ENCODE results near the gene MPP3.
"Not testable (repeated sequence)": the region's sequence is repeated elsewhere in the genome, so short reads cannot be mapped to it uniquely, and the experiment has no call there.

The MPP3 gene

DNA sequence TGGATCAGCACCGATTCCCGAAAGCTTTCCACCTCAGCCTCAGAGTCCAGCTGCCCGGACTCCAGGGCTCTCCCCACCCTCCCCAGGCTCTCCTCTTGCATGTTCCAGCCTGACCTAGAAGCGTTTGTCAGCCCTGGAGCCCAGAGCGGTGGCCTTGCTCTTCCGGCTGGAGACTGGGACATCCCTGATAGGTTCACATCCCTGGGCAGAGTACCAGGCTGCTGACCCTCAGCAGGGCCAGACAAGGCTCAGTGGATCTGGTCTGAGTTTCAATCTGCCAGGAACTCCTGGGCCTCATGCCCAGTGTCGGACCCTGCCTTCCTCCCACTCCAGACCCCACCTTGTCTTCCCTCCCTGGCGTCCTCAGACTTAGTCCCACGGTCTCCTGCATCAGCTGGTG lies 29.0 kb upstream of the MPP3 start:
- no peak for DNase-seq (ENCODE audit: low spot score)

DNA sequence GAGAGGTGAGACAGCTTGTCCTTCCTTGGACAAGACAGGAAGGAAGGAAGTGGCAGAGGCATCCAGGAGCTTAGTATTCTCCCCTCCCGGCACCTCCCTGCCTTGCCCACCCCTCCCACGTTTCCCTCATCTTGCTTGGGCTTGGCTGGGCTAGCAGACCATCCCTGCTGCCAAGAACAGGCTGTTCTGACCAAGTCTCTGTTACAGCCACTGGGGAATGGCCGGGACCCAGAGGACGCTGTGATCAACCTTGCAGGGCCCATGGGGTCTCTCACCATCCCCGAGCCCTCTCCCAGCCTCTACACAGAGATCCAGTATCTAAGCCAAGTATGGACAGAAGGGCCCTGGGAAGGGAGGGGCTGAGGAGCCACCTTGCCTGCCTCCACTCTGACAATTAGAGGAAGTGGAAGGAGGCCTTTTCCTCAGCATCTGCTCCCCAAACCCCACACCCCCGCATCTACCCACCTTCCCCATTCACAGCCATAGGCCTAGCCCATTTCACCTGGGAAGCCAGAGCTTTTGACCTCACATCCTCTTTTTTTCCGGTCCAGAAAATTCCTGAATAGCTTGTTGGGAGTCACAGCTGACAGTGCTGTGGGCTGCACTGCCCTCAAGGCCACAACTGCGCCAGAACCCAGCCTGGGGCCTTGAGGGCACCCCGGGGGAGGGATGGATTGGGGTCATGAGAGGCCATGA lies 28.1 kb upstream of the MPP3 start:
- DNase-seq (ENCODE audit: low spot score): no peak

DNA sequence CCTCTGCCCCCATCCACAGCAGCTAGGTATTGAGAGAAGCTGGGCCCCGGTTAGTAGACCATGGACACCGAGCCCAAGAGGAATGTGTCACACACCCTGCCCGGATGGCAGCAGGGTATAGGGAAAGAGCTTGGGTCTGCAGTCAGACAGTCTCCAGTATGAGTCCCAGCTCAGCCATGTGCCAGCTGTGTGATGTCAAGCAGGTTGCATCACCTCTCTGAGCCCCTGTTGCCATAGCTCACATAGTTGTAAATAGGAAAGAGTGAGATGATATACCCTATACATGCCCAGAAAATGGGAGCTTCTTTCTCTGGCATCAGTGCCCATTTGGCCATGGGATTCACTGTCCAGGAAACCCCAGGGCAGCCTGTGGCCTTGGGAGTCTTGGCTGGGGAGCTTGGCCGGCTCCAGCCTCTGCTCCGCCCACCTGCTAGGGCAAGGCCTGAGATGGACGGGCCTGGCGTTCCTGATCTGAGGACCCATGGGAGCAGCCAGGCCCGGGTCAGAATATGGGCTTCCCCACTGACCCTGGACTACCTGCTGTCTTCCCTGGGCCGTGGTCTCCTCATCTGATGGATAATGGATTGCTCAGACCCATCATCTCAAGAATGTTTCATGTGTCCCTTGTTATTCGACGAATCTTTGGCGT lies 27.3 kb upstream of the MPP3 start:
- DNase-seq (ENCODE audit: low spot score): no peak

DNA sequence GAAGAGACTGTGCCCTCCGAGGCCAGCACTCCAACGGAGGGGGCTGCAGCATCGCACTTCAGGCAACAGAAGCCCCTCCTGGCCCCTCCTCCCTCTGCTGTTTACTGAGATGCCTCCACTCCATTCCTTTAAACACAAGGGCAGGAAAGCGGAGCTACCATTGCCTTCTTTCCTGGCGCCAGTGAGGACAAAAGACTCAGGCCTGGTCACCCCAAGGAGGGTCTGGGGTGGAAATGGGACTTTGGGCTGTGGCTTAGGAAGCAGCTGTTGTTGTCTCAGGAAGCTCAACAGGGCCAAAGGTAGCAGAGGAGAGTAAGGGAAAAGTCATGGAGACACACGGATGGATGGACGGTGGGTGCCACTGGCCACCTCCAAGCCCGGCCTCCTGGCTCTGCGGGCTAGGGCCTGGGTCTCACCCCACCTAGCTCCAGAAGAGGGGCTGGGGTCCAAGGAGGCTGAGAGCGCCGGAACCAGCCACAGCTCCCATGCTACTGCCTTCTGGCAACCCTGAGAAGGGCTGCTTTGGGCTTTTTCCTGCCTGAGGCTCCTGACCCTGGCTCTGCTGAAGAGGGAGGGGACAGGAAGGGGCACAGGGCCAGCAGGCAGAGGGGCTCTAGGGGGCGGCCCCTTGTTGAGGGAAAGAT lies 25.1 kb upstream of the MPP3 start:
- DNase-seq (ENCODE audit: low spot score): no peak

DNA sequence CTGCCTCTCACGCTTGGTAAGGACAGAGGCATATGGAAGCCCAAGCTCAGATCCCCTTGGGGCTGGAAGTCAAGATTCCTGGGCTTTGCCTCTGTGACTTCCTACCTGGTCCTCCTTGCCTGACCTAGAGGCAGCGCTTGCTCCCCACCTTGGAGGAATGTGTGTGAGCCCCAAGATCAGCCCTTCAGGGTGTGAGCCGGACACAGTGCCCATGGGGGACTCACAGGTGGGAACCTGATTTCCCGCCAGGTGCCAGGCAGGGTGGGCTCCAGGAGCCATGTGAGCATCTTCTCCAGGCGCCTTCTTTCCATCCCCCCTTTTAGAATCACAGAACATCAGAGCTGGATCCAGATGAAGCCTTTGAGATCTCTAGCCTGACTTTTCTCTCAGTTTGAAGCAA lies 24.2 kb upstream of the MPP3 start:
- DNase-seq (ENCODE audit: low spot score): no peak

DNA sequence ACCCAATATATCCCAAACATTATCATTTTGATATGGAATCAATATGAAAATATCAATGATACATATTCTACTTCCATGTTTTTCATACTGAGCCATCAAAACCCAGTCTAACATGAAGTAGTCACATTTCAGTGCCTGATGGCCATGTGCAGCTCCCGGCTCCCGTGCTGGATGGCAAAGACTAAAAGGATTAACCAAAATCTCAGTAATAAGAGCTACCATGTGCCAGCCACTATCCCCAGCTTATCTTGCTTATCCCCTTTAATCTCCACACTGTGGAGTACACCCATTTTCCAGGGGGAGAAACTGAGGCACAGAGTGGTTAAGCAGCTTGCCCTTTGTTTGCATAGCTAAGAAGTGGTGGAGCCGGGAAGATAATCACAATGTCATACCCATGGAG lies 23.2 kb upstream of the MPP3 start:
- no peak for DNase-seq (ENCODE audit: low spot score)

DNA sequence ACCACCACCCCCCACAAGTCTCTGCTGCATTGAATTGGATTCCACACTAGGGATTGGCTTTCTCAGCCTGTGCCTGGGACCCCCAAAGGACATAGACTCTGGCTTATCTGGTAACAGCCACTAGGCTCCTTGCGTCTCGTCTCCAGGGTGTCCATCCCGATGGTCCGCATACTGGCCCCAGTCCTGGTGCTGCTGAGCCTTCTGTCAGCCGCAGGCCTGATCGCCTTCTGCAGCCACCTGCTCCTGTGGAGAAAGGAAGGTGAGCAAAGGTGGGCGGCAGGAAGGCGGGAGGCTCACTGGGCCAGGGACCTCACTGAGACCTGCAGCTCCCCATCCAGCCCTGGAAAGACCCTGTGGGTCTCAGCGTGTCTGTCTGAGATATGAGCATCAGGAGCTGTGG lies 22.1 kb upstream of the MPP3 start:
- DNase-seq (ENCODE audit: low spot score): no peak

DNA sequence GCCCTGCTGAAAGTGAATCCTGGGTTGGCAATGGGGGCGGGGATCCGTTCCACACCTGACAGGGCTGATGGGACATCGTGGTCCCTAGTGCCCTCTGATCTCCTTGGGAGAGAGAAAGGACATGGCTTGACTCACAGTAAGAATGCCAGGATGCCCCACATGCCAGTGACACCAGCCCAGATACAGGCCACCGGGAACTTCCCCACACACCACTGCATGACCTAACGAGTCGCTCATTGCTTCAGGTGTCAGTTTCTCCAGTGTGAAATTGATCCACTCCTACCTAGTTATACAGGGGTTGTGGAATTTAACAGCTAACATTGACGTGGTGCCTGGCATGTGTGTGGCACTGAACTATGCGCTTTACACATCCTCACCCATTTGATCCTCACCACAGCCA lies 21.6 kb upstream of the MPP3 start:
- DNase-seq (ENCODE audit: low spot score): no peak

DNA sequence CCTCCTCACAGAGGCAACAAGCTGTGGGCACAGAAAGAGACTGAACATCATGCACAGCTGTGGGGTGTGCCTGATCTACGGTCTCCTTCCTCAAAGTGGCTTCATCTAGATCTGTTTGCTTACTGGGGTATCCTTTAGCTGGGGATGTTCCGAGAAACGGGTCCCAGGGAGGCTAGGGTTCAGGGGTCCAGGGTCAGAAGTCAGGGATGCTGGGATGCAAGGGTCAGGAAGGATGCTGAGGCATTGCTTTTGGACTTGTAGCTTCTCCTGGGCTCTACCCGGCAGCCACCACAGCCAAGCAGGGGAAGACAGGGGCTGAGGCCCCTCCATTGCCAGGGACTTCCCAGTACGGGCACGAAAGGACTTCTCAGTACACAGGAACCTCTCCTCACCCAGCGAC lies 20.6 kb upstream of the MPP3 start:
- DNase-seq (ENCODE audit: low spot score): no peak

DNA sequence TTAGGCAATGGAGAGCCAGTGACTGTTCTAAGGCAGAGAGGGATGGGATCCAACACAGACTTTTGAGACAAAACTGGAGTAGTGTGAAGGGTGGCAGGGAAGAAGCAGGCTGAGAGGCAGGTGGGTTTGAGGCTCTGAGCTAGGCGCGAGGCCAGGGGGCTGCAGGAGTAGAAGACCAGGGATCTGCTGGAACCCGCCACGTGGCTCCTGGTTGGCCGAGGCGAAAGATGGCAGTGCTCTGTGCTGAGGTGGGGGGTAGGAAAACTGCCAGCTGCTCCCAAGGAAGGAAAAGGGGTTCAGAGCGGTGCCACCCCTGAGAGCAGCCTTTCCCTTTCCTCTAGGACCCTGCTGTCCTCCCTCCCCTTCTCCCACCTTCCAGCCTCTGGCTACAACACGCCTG lies 19.6 kb upstream of the MPP3 start:
- DNase-seq (ENCODE audit: low spot score): no peak

DNA sequence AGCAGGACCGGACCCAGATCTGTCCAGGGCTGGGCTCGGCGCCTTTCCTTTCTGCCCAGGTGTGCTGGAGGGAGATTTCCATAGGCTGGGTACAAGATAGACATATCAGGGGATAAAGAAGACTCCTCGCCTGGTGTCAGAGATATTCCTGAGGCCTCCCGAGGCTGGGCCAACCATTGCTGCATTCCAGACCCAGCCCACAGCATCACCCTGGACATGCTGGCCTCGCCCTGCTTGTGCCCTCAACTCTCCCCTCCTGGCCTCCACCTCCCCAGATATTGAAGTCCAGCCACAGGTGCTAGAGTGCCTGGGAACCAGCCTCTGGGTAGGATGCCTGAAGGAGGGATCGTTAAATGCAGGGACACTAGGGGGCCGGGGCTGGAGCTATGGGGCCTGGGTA lies 16.2 kb upstream of the MPP3 start:
- no peak for DNase-seq (ENCODE audit: low spot score)

DNA sequence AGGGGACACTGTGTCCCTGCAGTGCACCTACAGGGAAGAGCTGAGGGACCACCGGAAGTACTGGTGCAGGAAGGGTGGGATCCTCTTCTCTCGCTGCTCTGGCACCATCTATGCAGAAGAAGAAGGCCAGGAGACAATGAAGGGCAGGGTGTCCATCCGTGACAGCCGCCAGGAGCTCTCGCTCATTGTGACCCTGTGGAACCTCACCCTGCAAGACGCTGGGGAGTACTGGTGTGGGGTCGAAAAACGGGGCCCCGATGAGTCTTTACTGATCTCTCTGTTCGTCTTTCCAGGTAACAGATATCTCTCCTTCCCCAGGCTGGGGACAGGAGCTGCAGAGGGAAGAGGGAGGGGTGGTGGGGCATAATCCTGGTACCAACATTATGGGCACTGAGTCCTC lies 15.7 kb upstream of the MPP3 start:
- no peak for DNase-seq (ENCODE audit: low spot score)

DNA sequence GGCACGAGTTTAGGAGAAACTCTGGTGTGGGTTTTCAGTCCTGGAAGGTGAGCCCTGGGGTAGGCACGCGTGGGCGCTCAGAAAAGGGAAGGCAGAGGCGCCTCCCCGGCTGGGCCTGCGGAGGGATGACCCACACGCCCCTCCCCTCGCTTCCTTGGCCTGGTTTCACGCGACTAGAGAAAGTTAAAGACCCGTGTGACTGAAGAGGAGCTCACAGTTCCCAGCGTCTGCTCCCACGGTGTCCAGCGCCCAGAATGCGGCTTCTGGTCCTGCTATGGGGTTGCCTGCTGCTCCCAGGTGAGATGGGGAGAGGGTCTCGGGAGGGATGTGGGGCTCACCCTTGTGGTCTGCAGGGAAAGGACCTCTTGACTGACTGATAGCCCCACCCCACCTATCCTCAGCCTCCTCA lies 14.0 kb upstream of the MPP3 start, which contains the start of gene CD300LG:
Gene CD300LG (plus strand): TSS at position 214 of the 409 bp plus-strand sequence. CDS start 41 bp downstream, at position 255.
- DNase-seq (ENCODE audit: low spot score): no peak

DNA sequence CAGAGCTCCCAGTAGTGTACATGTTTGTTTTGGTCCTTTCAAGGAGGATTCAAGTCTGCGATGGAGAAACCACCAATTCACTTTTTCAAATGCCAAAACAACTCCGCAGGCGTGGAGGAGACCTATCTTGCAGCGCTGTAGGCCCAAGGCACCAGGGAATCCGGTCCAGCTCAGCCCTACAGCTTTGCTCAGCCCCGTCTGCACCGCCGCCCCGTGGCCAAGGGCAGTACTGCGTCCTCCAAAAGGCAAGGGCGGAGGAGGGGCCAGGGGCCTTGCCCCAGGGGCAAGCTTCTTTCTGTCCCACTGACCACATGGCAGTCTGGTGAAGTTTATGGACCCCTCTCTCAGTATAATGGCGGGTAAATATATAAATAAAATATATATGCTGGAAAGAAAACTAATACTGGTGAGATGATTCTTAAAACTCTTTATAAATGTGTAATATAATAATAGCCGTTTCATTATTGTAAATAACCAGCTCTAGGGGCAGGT lies 13.3 kb upstream of the MPP3 start:
- DNase-seq (ENCODE audit: low spot score): peak; percentile 54

DNA sequence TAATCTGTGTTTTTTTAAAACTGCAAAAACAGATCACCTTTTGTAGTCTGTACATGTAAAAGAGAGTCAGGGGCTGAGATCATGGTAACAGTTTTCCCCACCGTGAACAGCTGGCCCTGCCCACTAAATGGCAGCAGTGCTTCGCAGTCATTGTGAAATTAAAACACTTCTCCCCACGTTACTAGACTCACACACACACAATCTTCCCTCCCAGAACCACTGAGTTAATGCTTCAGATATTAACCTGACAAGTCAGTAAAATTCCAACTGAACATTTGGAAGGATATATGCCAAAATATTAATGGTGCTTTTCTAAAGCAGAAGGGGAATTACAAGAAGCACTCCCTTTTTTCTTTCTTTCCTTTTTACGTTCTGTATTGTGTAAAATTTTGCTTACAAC lies 12.8 kb upstream of the MPP3 start:
- no peak for DNase-seq (ENCODE audit: low spot score)

DNA sequence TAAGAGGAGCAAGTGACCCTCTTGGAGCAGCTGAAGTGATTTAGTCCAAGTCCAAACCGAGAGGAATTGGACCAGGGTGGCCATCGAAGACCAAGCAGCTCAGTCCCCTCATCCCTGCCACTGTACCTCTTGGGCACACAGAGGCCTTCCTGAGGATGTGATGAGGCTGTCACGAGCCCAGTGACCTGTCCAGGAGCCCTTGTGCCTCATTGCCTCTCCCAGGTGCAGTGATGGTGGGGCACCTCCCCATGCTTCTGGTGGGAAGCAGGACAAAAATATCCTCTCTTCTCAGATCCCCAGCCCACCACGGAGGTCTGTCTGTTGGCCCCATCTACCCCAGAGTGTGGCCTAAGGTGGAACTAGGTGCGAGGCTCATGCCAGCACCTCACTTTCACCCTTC lies 11.3 kb upstream of the MPP3 start:
- DNase-seq (ENCODE audit: low spot score): no peak

DNA sequence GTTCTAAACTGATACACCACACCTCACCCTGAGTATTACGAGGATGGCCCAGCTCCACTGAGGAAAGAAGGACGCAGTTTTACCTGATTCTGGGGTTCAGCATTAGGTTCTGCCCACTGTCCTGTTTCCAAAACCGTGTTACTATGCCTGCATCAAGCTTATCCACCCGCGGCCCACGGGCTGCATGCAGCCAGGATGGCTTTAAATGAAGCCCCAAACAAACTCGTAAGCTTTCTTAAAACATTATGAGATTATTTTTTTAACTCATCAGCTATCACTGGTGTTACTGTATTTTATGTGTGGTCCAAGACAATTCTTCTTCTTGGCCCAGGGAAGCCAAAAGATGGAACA lies 10.0 kb upstream of the MPP3 start:
- DNase-seq (ENCODE audit: low spot score): no peak

DNA sequence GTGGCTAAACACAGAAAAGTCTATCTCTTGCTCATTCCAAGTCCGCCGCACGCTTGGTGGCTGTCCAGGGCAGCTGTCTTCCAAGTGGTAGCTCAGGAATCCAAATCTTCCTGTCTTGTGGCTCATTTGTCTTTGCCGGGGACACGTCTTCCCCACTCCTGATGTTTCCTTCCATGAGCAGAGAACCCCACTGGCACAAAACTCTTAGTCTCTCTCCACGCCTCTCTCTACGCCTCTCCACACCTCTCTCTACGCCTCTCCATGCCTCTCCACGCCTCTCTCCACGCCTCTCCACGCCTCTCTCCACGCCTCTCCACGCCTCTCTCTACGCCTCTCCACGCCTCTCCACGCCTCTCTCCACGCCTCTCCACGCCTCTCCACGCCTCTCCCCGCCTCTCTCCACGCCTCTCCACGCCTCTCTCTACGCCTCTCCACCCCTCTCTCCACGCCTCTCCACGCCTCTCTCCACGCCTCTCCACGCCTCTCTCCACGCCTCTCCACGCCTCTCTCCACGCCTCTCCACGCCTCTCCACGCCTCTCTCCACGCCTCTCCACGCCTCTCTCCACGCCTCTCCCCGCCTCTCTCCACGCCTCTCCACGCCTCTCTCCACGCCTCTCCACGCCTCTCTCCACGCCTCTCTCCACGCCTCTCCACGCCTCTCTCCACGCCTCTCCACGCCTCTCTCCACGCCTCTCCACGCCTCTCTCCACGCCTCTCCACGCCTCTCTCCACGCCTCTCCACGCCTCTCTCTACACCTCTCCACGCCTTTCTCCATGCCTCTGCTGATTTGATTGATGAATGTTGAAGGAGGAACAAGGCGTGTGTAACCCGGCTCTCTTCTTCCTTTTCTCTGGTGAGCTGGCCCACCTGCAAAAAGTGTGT lies 9.4 kb upstream of the MPP3 start:
- not testable (repeated sequence) for DNase-seq (ENCODE audit: low spot score)

DNA sequence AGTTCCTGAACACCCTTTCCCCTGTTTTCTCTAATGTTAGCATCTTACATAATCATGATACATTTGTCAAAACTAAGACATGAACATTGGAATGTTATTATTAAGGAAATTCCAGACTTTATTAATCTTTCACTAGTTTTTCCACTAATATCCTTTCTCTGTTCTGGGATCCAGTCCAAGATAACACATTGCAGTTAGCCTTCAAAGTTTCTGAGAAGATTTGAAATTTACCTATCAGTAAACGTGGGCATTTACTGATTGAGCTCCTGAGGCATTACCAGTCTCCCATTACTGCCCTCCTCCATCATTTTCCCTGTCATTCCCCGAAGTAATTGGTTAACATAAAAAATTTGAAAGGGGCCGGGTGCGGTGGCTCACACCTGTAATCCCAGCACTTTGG lies 8.3 kb upstream of the MPP3 start:
- DNase-seq (ENCODE audit: low spot score): no peak

DNA sequence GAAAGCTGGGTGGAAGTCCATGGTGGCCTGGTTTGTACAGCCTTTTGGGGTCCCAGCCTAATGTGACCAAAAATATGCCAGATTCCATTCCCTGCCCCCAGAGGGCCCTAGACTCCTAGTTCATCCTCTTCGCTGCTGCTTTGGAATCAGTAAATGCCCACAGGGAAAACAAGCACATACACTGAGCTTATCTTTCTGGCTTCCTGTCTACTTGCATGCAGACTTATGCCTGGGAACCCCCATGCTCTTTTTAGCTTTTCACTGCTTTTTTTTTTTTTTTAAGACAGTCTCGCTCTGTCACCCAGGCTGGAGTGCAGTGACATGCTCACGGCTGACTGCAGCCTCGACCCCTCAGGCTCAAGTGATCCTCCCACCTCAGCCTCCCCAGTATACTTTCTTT lies 7.9 kb upstream of the MPP3 start:
- DNase-seq (ENCODE audit: low spot score): no peak

DNA sequence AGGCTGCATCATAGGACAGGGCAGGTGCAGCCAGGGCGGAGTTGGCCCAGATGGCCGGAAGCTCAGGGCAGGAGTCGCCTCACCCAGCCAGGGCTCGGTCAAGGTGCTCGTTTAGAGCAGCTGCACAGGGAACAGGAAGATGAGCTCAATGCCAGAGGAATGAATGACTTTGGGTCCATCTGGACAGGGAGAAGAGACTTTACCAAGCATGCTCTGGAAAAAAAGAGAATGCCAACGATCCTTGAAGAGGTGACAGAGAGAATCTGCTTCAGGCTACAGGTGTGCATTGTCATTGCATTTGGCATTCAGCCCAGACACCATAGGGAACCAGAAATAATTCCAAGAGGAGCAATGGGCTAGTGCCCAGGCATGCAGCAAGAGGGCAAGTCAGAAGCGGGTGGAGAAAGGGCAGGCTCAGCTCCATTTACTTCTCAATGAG lies 6.7 kb upstream of the MPP3 start:
- DNase-seq (ENCODE audit: low spot score): no peak

DNA sequence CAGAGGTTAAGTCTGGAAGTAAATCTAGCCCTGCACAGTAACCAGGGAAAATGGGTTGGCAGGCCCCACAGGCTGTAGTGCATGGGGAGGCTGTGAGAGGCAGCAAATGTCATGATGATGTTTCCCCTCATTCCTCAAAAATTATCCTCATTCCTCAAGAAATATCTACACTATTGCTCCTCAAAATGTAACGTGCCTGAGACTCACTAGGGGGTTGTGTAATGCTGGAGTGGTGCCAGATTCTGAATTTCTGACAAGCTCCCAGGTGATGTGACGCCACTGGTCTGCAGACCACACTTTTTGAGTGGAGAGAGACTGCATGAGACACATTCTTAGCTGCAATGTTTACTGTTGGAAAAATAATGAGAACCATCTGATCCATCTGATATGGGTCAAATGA lies 1.2 kb upstream of the MPP3 start:
- no peak for DNase-seq (ENCODE audit: low spot score)
